MCF 10A (cell line): ENCODE results near the gene SSRP1. TPM values are rescaled to one million over a fixed set of nuclear protein-coding genes. Genes with fewer than 3 reads are reported as not detected.
A peak's percentile ranks its signal among the peaks of the same experiment; 100 is the strongest.

ENCODE experiments used
- BruUV-seq: library from RNA; stranded (reverse); fragments of 400-500 nt; replicated peaks from 2 replicates; lab custom pipeline; 2021; lab: Mats Ljungman, UMichigan
- CTCF ChIA-PET: fragments of 300-600 bp; sonication (Branson Sonifier 250); formaldehyde crosslinking; extraction: SDS; loops from one replicate; lab custom pipeline; 2021; ENCODE audit warnings: antibody characterized with exemption, inconsistent platforms; lab: Yijun Ruan, JAX
- POLR2A ChIA-PET: fragments of 300-600, 350-650 bp; sonication (Branson Sonifier 250); formaldehyde crosslinking; extraction: SDS; loops from one replicate; lab custom pipeline; 2020; ENCODE audit warnings: antibody characterized with exemption, inconsistent platforms; lab: Yijun Ruan, JAX
- DNase-seq: peaks from one replicate; pipeline ENCODE4 v3.0.0-alpha.2; 2018; ENCODE audit not compliant: unreplicated experiment
- H3K27ac Mint-ChIP-seq: one replicate; pipeline ENCODE4 v1.8.0; 2022; ENCODE audit warnings: mild to moderate bottlenecking, low read depth, mixed read lengths; ENCODE audit not compliant: unreplicated experiment
- H3K27me3 Mint-ChIP-seq: one replicate; pipeline ENCODE4 v1.8.0; 2022; ENCODE audit warnings: mixed read lengths; ENCODE audit not compliant: insufficient read depth, unreplicated experiment
- H3K36me3 Mint-ChIP-seq: one replicate; pipeline ENCODE4 v1.8.0; 2022; ENCODE audit warnings: mild to moderate bottlenecking, moderate library complexity, mixed read lengths; ENCODE audit not compliant: insufficient read depth, unreplicated experiment
- H3K4me1 Mint-ChIP-seq: one replicate; pipeline ENCODE4 v1.8.0; 2022; ENCODE audit warnings: mixed read lengths; ENCODE audit not compliant: insufficient read depth, unreplicated experiment
- H3K4me3 Mint-ChIP-seq: one replicate; pipeline ENCODE4 v1.8.0; 2022; ENCODE audit warnings: mild to moderate bottlenecking, moderate library complexity, mixed read lengths; ENCODE audit not compliant: unreplicated experiment
- H3K9me3 Mint-ChIP-seq: one replicate; pipeline ENCODE4 v1.8.0; 2022; ENCODE audit warnings: mixed read lengths; ENCODE audit not compliant: unreplicated experiment
- intact Hi-C: fragments of 100-400 bp; cut with micrococcal nuclease; formaldehyde crosslinking; loops from 2 replicates; pipeline ENCODE4 v1.14.1; 2022
- total RNA-seq: library from RNA; stranded (reverse); gene quantifications from 2 replicates; pipeline ENCODE4 v1.2.3, GENCODE V29; 2022
- TF ChIP-seq, protein P1 (sequence below): fragments of 200-600 bp; IDR thresholded peaks from one replicate; pipeline ENCODE4 v1.8.0; 2022; ENCODE audit warnings: antibody characterized with exemption, mild to moderate bottlenecking; ENCODE audit not compliant: unreplicated experiment

SSRP1 gene
- total RNA-seq, 1 experiment from 2014 or later, result 229 TPM

- no TSS peak for BruUV-seq
These were observed 23.1 kb downstream of the SSRP1 start for GRCh38 chr11:57312511-57313021.

DNA sequence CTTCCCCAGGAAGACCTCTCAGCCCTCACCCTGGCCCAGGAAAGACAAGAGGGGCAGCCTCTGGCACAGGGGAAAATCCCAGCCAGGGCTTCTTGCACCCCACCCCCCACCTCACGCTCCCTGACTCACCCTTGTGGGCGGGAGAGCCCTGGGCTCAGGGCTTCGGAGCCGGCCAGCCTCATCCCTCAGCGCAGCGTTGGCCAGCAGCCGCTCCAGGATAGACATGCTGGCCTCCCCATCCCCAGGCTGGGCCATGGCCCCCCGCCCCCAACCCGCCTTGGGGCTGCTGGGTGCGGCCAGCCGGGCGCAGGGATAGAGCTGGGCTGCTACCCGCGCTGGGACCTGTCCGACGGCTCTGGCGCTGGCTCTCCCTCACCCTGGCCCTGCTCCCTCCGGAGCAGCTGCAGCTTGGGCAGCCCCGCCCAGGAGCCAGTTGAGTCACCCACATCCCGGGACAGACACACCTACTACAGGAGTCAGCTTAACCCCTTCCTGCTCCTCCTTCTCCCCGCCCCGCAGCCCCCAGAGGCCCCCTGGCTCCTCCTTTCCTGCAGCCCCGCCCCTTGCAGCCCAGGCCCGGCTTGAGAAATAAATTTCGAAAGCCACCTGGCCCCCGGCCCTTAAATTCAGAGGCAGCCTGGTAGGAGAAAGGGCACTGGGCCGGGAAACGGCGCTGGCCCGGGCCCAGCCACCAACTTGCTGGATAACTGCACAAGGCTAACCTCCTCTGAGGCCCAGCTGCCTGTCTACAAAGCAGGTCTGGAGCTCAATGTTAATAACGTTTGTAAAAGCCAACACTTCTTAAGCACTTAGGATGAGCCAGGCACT, 24.4 kb downstream of the SSRP1 start:
- intact Hi-C loops, result loop anchor here (1.0 kb wide), 2 partner anchors 11 to 33 kb away; no protein-coding TSS in a partner anchor
- ChIA-PET POLR2A (interaction anchor here (0.6 to 13.4 kb wide), 18 partner anchors 7 to 1263 kb away, joined by 3 to 362 read pairs (median 4); partner anchors contain the start of genes MED19, SSRP1, TMX2 and TNKS1BP1), CTCF (interaction anchor here (0.8 to 2.4 kb wide), 8 partner anchors 10 to 467 kb away, joined by 3 to 24 read pairs (median 3); no protein-coding TSS in a partner anchor)
- no peaks in the 10 kb centered on the region for H3K27me3 Mint-ChIP-seq
- H3K4me3 Mint-ChIP-seq, result peak overlapping the region; percentile 80
- peak; percentile 97 for DNase-seq
- no peaks in the 10 kb centered on the region for H3K9me3 Mint-ChIP-seq
- peaks cover 49% of the 10 kb centered on the region for H3K4me1 Mint-ChIP-seq
- H3K27ac Mint-ChIP-seq, result peak overlapping the region; percentile 95
- BruUV-seq, result no TSS peak
- peaks cover 67% of the 10 kb centered on the region for H3K36me3 Mint-ChIP-seq
- TF ChIP-seq, protein P1, sequence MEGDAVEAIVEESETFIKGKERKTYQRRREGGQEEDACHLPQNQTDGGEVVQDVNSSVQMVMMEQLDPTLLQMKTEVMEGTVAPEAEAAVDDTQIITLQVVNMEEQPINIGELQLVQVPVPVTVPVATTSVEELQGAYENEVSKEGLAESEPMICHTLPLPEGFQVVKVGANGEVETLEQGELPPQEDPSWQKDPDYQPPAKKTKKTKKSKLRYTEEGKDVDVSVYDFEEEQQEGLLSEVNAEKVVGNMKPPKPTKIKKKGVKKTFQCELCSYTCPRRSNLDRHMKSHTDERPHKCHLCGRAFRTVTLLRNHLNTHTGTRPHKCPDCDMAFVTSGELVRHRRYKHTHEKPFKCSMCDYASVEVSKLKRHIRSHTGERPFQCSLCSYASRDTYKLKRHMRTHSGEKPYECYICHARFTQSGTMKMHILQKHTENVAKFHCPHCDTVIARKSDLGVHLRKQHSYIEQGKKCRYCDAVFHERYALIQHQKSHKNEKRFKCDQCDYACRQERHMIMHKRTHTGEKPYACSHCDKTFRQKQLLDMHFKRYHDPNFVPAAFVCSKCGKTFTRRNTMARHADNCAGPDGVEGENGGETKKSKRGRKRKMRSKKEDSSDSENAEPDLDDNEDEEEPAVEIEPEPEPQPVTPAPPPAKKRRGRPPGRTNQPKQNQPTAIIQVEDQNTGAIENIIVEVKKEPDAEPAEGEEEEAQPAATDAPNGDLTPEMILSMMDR, result no peak

More at GRCh38 chr11:57312511-57313021, 23.1 kb downstream of the SSRP1 start:
- POLR2A ChIA-PET, result interaction anchor here (1.0 to 13.4 kb wide), 9 partner anchors 10 to 400 kb away, joined by 3 to 362 read pairs (median 7); partner anchors contain the start of genes MED19, SSRP1, TMX2 and TNKS1BP1
- CTCF ChIA-PET, result interaction anchor here (0.6 to 2.4 kb wide), 10 partner anchors 8 to 1366 kb away, joined by 3 to 24 read pairs (median 3); no protein-coding TSS in a partner anchor
- no peaks in the 10 kb centered on the region for H3K9me3 Mint-ChIP-seq
- H3K27ac Mint-ChIP-seq, result no peak overlapping the region
- TF ChIP-seq, protein P1, result no peak
- H3K27me3 Mint-ChIP-seq, result no peaks in the 10 kb centered on the region
- peaks cover 39% of the 10 kb centered on the region for H3K4me1 Mint-ChIP-seq
- H3K4me3 Mint-ChIP-seq, result peak overlapping the region; percentile 80
- peaks cover 55% of the 10 kb centered on the region for H3K36me3 Mint-ChIP-seq
- intact Hi-C loops, result no loop called here
- no peak for DNase-seq

DNA sequence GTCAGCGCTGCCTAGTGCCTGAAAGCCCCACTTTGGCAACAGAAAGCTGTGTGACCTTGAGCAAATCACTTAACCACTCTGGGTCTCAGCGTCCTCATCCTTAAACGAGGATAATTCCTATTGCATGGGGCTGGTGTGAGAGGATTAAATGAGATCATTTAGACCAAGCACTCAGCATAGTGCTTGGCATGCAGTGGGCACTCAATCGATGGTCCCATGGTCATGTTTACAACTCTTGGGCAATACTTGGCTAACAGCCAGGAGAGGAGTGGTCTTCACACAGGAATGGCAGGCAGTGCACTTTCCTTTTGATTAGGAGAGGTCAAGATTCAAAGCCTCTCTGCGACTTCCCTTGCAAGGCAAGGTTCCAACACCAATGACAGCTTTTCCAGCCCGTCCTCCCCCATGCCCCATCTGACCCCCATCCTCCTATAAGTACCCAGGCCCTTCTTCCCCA, 25.0 kb downstream of the SSRP1 start:
- Mint-ChIP-seq H3K27me3 (no peaks in the 10 kb centered on the region), H3K27ac (peak overlapping the region; percentile 95), H3K4me1 (peaks cover 49% of the 10 kb centered on the region), H3K9me3 (no peaks in the 10 kb centered on the region), H3K4me3 (peak overlapping the region; percentile 80), H3K36me3 (peaks cover 74% of the 10 kb centered on the region)
- BruUV-seq, result no TSS peak
- DNase-seq, result peak; percentile 52
- ChIA-PET CTCF (interaction anchor here (0.6 to 2.4 kb wide), 2 partner anchors 11 to 22 kb away, joined by 3 to 24 read pairs; no protein-coding TSS in a partner anchor), POLR2A (interaction anchor here (0.6 to 13.4 kb wide), 10 partner anchors 10 to 468 kb away, joined by 3 to 362 read pairs (median 4); partner anchors contain the start of gene TNKS1BP1)
- intact Hi-C loops, result loop anchor here (1.0 kb wide), 2 partner anchors 12 to 32 kb away; no protein-coding TSS in a partner anchor
- TF ChIP-seq, protein P1, result no peak
